K562 treated with DMSO at 1 percent for 4 hours (cell line): ENCODE measurements around the gene PABPC3. TPM values are rescaled to one million over a fixed set of nuclear protein-coding genes. Genes with fewer than 3 reads are reported as not detected.

Experiments
- total RNA-seq: library from RNA; unstranded; fragments of 300-600 nt; gene quantifications from 2 replicates; pipeline ENCODE4 v1.2.3, GENCODE V29; 2022; ENCODE audit not compliant: insufficient read depth

Gene PABPC3
- not detected in 2 replicates for total RNA-seq

DNA sequence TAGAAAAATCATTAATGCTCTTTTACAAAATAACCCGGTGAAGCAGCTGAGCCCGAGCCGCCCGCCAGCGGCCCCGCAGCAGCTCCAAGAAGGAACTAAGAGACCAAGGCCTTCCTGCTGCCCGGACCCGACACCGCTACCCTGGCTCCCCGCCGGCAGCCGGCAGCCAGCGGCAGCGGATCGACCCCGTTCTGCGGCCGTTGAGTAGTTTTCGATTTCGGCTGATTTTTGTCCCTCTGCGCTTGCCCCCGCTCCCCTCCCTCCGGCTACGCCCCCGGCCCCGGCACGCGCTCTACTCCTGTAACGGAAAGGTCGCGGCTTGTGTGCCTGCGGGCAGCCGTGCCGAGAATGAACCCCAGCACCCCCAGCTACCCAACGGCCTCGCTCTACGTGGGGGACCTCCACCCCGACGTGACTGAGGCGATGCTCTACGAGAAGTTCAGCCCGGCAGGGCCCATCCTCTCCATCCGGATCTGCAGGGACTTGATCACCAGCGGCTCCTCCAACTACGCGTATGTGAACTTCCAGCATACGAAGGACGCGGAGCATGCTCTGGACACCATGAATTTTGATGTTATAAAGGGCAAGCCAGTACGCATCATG is at the start of gene PABPC3:
Gene PABPC3 (plus strand): TSS at position 286 of the 603 bp plus-strand sequence. CDS start 63 bp downstream, at position 349.

Other genes starting within 250 kb of the PABPC3 start
- not detected in 2 replicates for gene AMER2, start 76.2 kb downstream of the PABPC3 start, total RNA-seq
- 4.0 and 4.3 TPM in 2 replicates for gene MTMR6, start 191.4 kb downstream of the PABPC3 start, total RNA-seq
- gene NUP58, start 205.5 kb downstream of the PABPC3 start, total RNA-seq: 24.1 and 26.3 TPM in 2 replicates